Effector memory CD8-positive, alpha-beta T cell (primary cell): Measurements from ENCODE around the gene GLIS1.
A peak's percentile ranks its signal among the peaks of the same experiment; 100 is the strongest.

ENCODE experiments used
- ATAC-seq: fragments of 150-1000 bp; cut with Tn5 transposase; replicated peaks from 2 replicates; pipeline ENCODE4 v1.10.0; 2021; ENCODE audit warnings: mild to moderate bottlenecking, moderate library complexity
- DNase-seq, 3 experiments: peaks; one replicate each; pipeline ENCODE4 v3.0.0; 2021
- H3K27ac Mint-ChIP-seq, 2 donors: one replicate each; pipeline ENCODE4 v1.8.0; 2022; ENCODE audit warnings: mild to moderate bottlenecking in 2 of 2, mixed read lengths in 2 of 2, moderate library complexity in 2 of 2
- H3K27me3 Mint-ChIP-seq, 2 donors: one replicate each; pipeline ENCODE4 v1.8.0; 2022; ENCODE audit warnings: mixed read lengths in 2 of 2
- H3K36me3 Mint-ChIP-seq: one replicate; pipeline ENCODE4 v1.8.0; 2022; ENCODE audit warnings: mild to moderate bottlenecking, moderate library complexity, mixed read lengths; ENCODE audit not compliant: insufficient read depth
- H3K4me1 Mint-ChIP-seq, 2 donors: one replicate each; pipeline ENCODE4 v1.8.0; 2022; ENCODE audit warnings: low read depth in 2 of 2, mixed read lengths in 2 of 2
- H3K4me3 Mint-ChIP-seq, 2 donors: one replicate each; pipeline ENCODE4 v1.8.0; 2022; ENCODE audit warnings: mild to moderate bottlenecking in 2 of 2, mixed read lengths in 2 of 2, moderate library complexity in 2 of 2
- H3K9me3 Mint-ChIP-seq, 2 donors: one replicate each; pipeline ENCODE4 v1.8.0; 2022; ENCODE audit warnings: mixed read lengths in 2 of 2

Gene GLIS1

DNA sequence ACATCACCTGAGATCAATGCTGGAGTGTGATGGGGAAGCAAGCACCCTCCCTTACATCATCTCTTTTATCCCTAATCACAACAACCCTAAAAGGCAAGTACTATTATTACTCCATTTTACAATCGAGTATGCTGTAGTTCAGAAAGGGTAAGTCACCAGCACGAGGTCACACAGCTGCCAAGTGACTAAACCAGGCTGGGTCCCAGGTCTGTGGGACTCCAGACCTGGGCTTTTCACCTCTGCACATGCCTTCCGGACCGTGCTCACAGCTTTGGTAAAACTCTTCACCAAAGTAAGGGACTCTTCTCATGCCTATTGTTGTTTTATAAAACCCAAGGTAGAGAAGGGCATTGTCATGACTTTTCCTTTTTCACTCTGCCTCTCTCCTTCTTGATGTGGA, 148.9 kb downstream of the GLIS1 start:
- Mint-ChIP-seq H3K27me3 (peaks cover 0 to 8% of the 10 kb centered on the region in 2 donors), H3K36me3 (peaks cover 2% of the 10 kb centered on the region), H3K4me3 (no peak overlapping the region), H3K4me1 (peaks cover 15 to 22% of the 10 kb centered on the region in 2 donors), H3K9me3 (no peaks in the 10 kb centered on the region), H3K27ac (no peak overlapping the region)
- no peak for ATAC-seq
- DNase-seq: no peak

DNA sequence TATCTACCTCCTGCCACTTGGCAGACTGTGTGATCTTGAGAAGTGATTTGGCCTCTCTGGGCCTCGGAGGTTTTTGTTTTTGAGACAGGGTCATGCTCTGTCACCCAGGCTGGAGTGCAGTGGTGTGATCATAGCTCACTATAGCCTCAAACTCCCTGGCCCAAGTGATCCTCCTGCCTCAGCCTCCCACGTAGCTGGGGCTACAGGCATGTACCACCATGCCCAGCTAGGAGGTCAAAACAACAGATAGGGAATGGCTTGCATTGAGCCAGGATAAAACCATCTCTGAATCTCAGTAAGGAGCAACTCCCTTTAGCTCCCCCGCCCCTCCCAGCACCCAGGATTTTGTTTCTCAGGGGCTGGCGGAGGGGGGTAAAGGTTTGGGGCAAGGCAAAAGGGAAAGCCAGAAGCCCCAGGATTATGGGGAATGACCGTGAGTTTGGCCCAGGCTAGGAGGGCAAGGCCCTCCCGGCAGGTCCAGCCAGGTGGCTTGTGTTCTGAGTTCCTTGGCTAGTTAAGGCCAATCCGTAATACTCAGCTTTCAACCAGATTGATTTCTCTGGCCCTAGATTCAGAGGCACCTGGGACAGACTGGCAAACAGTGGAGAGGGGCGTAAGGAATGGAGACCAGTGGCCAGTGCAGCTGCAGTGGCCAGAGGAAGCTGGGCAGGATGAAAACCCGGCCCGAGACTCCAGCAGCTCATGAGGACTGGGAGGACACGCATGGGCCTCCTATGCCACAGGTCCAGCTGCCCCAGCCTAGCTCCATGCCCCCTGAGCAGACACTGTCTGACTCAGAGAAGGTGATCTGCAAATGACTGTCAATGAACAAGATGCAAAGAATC, 149.7 kb downstream of the GLIS1 start:
- H3K36me3 Mint-ChIP-seq: peaks cover 2% of the 10 kb centered on the region
- ATAC-seq (no peak), DNase-seq (no peak)
- peaks cover 23 to 28% of the 10 kb centered on the region in 2 donors for H3K4me1 Mint-ChIP-seq
- H3K27ac Mint-ChIP-seq: peak overlapping the region; percentile 17 to 63
- no peak overlapping the region for H3K4me3 Mint-ChIP-seq
- H3K9me3 Mint-ChIP-seq: no peaks in the 10 kb centered on the region
- H3K27me3 Mint-ChIP-seq: peaks cover 0 to 8% of the 10 kb centered on the region in 2 donors

- Mint-ChIP-seq H3K4me3 (no peak overlapping the region), H3K9me3 (no peaks in the 10 kb centered on the region), H3K36me3 (peaks cover 2% of the 10 kb centered on the region), H3K4me1 (peaks cover 31 to 35% of the 10 kb centered on the region in 2 donors), H3K27ac (peak overlapping the region in 1 of 2 donors; percentile 17), H3K27me3 (peaks cover 0 to 8% of the 10 kb centered on the region in 2 donors)
- ATAC-seq: no peak
- DNase-seq: no peak
These were observed 150.7 kb downstream of the GLIS1 start for GRCh38 chr1:53588053-53588779.

- peaks cover 0 to under 1% of the 10 kb centered on the region in 2 donors for H3K27me3 Mint-ChIP-seq
- H3K9me3 Mint-ChIP-seq: no peaks in the 10 kb centered on the region
- H3K36me3 Mint-ChIP-seq: peaks cover 2% of the 10 kb centered on the region
- peak overlapping the region in 1 of 2 donors; percentile 17 for H3K27ac Mint-ChIP-seq
- H3K4me3 Mint-ChIP-seq: no peak overlapping the region
- peaks cover 34 to 37% of the 10 kb centered on the region in 2 donors for H3K4me1 Mint-ChIP-seq
- DNase-seq (no peak), ATAC-seq (no peak)
These were observed 151.5 kb downstream of the GLIS1 start for GRCh38 chr1:53587252-53587988.

DNA sequence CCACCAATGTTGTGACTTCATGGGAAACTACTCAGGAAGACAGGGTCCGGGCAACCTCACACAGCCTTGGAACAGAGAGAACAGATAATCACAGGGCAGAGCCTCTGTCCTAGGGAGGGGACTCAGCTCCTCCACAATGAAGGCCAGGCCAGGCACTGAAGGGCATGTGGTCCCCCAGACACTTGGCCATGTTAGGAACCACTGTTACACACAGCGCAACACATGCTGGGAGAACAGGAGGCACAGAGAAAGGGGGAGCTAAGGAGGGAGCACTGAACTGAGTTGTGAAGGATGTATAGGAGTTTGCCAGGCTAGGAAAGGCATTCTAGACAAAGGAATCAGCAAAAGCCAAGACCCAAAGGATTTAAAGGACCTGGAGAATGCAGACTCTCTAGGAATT, 152.2 kb downstream of the GLIS1 start:
- Mint-ChIP-seq H3K4me1 (peaks cover 37 to 44% of the 10 kb centered on the region in 2 donors), H3K4me3 (no peak overlapping the region), H3K36me3 (peaks cover 2% of the 10 kb centered on the region), H3K27ac (peak overlapping the region in 1 of 2 donors; percentile 7), H3K9me3 (no peaks in the 10 kb centered on the region), H3K27me3 (no peaks in the 10 kb centered on the region)
- no peak for ATAC-seq
- DNase-seq: no peak

DNA sequence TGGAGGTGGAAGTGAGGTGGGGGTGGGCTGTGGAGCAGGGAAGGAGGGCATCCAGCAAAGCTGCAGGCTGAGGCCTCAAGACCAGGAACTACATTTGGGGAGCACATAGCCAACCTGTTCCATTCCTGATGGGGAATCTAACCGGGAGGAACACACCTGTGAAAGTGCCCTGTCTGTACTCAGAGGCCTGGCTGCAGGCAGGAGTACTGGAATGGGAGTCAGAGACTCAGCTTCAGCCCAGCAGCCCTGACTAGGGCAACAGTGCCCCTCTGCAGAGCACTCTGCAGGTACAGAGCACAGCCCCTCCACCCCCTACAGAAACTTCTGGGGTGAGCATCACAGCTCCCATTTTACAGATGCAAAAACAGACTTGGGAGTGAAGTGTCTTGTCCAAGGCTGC, 153.4 kb downstream of the GLIS1 start:
- no peak for DNase-seq
- H3K27me3 Mint-ChIP-seq: no peaks in the 10 kb centered on the region
- peaks cover 2% of the 10 kb centered on the region for H3K36me3 Mint-ChIP-seq
- H3K9me3 Mint-ChIP-seq: no peaks in the 10 kb centered on the region
- ATAC-seq: no peak
- peak overlapping the region; percentile 94 to 96 for H3K27ac Mint-ChIP-seq
- peak overlapping the region; percentile 65 to 79 for H3K4me3 Mint-ChIP-seq
- H3K4me1 Mint-ChIP-seq: peaks cover 42 to 50% of the 10 kb centered on the region in 2 donors

GRCh38 chr1:53585129-53585528, 153.8 kb downstream of the GLIS1 start:
- peaks cover 2% of the 10 kb centered on the region for H3K36me3 Mint-ChIP-seq
- peak overlapping the region; percentile 94 to 96 for H3K27ac Mint-ChIP-seq
- H3K9me3 Mint-ChIP-seq: no peaks in the 10 kb centered on the region
- H3K4me3 Mint-ChIP-seq: peak overlapping the region; percentile 65 to 79
- peaks cover 42 to 50% of the 10 kb centered on the region in 2 donors for H3K4me1 Mint-ChIP-seq
- H3K27me3 Mint-ChIP-seq: no peaks in the 10 kb centered on the region
- DNase-seq (peak; percentile 67 to 70 (median 68)), ATAC-seq (peak; percentile 72)

DNA sequence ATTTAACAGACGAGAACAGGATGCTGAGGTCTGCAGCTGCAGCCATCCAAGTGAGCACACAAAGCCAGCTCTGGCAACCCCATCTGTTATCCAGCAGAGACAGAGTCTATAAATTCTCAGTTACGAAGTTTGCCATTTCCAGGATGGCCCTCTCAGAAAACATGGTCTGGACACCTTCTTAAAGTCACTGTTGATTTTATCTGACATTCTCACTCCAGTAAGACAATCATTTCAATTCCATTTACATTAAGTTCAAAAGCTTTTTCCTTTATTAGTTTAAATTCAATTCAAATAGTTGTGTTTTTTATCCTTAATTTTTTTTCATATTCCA, 154.2 kb downstream of the GLIS1 start:
- peaks cover 2% of the 10 kb centered on the region for H3K36me3 Mint-ChIP-seq
- H3K4me1 Mint-ChIP-seq: peaks cover 42 to 50% of the 10 kb centered on the region in 2 donors
- no peak for DNase-seq
- H3K4me3 Mint-ChIP-seq: peak overlapping the region; percentile 65 to 79
- H3K9me3 Mint-ChIP-seq: no peaks in the 10 kb centered on the region
- peak overlapping the region; percentile 94 to 96 for H3K27ac Mint-ChIP-seq
- no peak for ATAC-seq
- H3K27me3 Mint-ChIP-seq: no peaks in the 10 kb centered on the region

DNA sequence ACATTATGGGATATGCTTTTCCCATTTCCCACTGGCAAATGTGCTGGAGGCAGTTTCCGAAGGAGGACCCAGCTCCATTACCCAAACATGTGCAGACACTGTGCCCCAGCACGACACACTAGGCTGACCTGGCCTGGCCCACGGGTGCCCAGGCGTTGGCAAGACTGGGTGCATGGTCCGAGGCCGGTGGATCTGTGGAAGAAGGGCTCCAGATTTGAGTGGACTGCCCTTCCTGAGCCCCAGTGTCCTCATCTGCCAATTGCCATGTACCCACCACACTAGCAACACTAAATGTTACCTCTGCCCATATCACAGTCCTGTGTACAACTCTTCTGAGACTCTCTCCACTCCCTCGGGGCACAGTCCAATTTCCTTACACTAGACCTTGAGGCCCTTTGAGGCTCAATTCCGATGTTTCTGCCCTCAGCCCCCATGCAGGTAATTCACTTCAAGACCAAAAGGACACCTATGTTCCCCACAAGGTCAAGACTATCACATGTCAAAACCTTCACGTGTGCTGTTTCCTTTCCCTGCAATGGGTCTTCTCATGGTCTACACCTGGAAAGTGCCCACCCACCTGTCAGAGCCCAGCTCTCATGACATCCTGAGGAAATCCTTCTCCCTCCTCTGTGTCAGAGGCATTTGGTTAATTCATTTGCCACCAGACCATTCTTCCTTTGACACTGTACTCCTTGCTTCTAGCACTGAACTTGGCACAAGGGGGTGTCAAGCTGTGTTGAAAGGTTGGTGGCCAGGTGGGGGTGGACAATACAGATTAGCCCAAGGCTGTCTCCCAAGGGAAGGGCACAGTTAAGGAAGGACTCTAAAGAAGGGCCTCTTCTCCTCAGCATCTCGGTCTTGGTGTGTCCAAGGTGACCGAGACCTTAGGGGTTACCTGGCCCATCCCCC, 154.8 kb downstream of the GLIS1 start:
- peaks cover 2% of the 10 kb centered on the region for H3K36me3 Mint-ChIP-seq
- H3K4me1 Mint-ChIP-seq: peaks cover 42 to 50% of the 10 kb centered on the region in 2 donors
- DNase-seq (no peak), ATAC-seq (no peak)
- H3K27ac Mint-ChIP-seq: peak overlapping the region; percentile 94 to 96
- no peaks in the 10 kb centered on the region for H3K9me3 Mint-ChIP-seq
- H3K27me3 Mint-ChIP-seq: no peaks in the 10 kb centered on the region
- peak overlapping the region; percentile 52 to 79 for H3K4me3 Mint-ChIP-seq

GRCh38 chr1:53583021-53583867, 155.7 kb downstream of the GLIS1 start:
- Mint-ChIP-seq H3K27ac (peak overlapping the region; percentile 44 to 54), H3K9me3 (no peaks in the 10 kb centered on the region), H3K4me1 (peaks cover 42 to 50% of the 10 kb centered on the region in 2 donors), H3K36me3 (peaks cover 2% of the 10 kb centered on the region), H3K27me3 (no peaks in the 10 kb centered on the region), H3K4me3 (peak overlapping the region; percentile 12 to 48)
- DNase-seq (no peak), ATAC-seq (no peak)

DNA sequence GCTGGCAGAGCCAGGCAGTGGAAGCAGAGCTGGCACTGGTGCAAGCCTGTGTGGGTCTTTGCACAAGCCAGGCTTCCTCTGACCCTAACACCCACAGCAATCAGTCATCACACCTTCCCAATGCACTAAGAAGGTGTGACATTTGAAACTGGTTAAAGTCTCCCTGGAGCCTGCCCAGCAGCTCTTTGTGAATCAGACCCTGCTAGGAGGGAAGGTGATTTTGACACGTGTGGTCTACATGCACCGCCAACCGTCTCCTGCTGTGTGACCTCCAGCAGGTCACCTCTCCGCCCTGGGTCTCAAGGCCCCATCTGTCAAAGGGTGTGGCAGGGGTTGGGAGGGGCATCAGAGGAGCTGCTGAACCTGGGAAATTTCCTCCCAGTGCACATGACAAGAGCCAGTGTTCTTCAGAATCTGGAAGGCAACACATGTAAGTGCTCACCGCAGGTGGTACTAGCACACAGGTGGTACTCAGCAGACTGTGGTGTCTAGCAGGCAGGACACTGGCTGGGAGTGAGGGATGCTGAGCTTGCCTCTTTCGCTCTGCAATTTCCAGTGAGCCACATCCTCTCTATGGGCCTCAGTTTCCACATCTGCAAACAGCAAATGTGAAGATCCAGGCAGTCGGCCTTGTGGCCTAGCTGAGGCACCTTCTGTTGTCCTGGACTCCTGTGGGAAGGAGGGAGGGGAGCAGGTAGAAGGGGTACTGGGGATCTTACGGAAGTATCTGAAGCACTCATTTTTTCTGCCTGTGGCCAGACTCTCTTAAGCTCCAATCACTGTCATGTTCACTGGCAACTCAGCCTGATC, 156.5 kb downstream of the GLIS1 start:
- Mint-ChIP-seq H3K27me3 (no peaks in the 10 kb centered on the region), H3K4me3 (peak overlapping the region; percentile 12 to 48), H3K9me3 (no peaks in the 10 kb centered on the region), H3K27ac (peak overlapping the region; percentile 44 to 54), H3K4me1 (peaks cover 43 to 50% of the 10 kb centered on the region in 2 donors), H3K36me3 (peaks cover 2% of the 10 kb centered on the region)
- DNase-seq: peak; percentile 52 to 67 (median 60)
- ATAC-seq: peak; percentile 83
